NCI-H2107 (cell line): ENCODE results near the gene LRRC8C.
A peak's percentile ranks its signal among the peaks of the same experiment; 100 is the strongest.

Experiments used
- DNase-seq: peaks from one replicate; lab custom pipeline; 2025; lab: John Stamatoyannopoulos, UW

LRRC8C gene

DNA sequence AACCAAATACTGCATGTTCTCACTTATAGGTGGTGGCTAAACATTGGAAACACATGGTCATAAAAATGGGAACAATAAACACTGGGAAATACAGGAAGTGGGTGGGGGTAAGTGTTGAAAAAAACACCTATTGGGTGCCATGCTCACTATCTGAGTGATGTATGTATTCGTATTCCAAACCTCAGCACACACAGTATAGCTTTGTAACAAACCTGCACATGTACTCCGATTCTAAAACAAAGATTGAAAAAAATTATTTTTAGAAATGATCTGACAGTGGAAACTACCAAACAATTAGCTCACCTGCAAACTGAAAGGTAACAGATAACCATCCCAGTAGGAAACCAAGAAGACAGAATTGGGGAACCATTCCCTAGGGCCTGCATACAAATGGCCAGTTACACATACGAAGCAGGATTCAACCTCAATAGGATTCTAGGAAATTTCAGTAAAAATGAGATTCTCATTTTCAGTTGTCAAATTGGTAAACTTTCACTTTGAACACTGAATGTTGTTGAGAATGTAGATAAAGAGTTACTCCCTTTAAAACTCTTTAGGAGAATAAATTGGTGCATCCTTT, 99.8 kb downstream of the LRRC8C start:
- no peak for DNase-seq

- DNase-seq = no peak
Measured at GRCh38 chr1:89733748-89734147, 100.8 kb downstream of the LRRC8C start.

DNA sequence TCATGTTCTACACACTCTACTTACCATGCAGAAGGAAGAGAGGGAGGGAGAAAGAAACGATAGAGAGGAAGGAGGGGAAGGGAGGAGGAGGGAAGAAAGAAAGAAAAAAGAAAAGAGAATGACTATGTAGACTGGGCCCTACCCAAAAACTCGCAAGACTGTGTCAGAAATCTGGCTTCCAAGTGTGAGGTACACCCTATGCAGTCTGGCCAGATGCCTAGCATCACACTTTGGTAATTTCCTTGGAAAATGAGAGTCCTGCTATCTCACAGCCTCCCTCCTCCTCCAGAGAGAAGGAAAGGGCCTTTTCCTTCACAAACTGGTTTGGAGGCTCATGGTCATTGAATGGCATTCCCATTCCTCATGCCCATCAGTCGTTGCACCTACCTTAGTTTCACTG, 101.5 kb downstream of the LRRC8C start:
- no peak for DNase-seq

- DNase-seq = no peak
Measured at GRCh38 chr1:89735479-89735878, 102.6 kb downstream of the LRRC8C start.

DNA sequence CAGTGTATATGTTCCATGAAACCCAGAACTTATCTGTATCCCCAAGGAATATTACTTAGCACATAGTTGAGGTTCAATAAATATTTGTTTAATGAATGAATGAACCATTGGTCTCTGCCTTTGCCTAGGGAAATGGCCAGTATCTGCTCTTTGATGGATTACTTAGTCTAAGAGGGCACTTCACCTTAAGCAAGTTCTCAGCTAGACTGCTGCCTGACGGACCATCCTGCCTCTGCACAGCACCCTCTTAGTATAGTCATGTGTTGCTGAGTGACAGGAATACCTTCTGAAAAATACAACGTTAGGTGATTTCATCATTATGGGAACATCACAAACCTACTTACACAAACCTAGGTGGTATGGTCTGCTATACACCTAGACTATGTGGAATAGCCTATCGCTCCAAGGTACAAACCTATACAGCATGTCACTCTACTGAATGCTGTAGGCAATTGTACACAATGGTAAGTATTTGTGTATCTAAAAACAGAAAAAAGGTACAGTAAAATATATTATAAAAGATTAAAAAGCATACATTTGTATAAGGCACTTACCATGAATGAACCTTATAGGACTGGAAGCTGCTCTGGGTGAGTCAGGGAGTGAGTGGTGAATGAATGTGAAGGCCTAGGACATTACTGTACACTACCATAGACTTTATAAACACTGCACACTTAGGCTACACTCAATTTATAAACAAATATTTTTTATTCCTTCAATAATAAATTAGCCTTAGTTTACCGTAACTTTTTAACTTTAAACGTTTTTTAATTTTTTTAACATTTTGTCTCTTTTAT, 104.2 kb downstream of the LRRC8C start:
- DNase-seq = no peak

- no peak for DNase-seq
Measured at GRCh38 chr1:89737985-89738510, 105.1 kb downstream of the LRRC8C start.

GRCh38 chr1:89739013-89739843, 106.3 kb downstream of the LRRC8C start:
- DNase-seq = no peak

DNA sequence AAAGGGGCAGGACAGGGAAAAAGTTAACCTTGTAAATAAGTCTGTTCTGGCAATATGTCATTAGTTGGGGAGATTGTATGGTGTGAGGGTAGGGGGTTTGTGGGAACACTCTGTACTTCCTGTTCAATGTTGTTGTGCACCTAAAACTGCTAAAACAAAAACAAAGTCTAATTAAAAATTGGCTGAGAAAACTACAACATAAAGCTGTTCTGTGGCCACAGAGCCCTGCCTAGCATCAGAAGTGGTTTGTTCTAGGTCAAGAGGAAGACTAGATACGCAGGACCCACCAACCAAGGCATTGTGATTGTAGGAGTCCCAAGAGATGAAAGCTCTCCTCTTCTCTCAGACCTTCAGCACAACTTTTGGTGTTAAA, 106.9 kb downstream of the LRRC8C start:
- no peak for DNase-seq

- no peak for DNase-seq
Measured at GRCh38 chr1:89743788-89744187, 110.9 kb downstream of the LRRC8C start.

- DNase-seq = no peak
Measured at GRCh38 chr1:89746424-89747149, 113.7 kb downstream of the LRRC8C start.

GRCh38 chr1:89753761-89754160, 120.8 kb downstream of the LRRC8C start:
- DNase-seq = no peak

GRCh38 chr1:89754518-89754917, 121.6 kb downstream of the LRRC8C start:
- DNase-seq = no peak

GRCh38 chr1:89755591-89755990, 122.7 kb downstream of the LRRC8C start:
- no peak for DNase-seq

GRCh38 chr1:89757532-89757931, 124.6 kb downstream of the LRRC8C start:
- no peak for DNase-seq

- no peak for DNase-seq
Measured at GRCh38 chr1:89758156-89758555, 125.2 kb downstream of the LRRC8C start.

DNA sequence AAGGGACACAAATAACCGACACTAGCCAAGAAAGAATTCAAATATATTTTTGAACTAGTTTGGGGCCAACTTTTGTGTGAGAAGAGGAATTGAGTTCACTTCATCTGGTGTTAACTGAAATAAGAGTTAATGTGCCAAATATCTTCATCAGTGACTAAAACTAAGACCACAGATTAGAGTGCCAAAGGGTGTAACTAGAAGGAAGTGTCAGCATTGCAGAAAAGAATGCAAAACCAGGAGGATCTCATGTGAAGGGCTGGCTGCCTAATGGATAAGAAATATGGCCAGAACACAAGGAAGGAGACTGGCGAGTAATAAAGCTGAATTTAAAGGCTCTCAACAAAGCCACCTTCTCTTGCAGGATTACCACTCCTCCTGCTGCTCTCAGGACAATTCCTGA, 126.1 kb downstream of the LRRC8C start:
- no peak for DNase-seq

- no peak for DNase-seq
Measured at GRCh38 chr1:89760496-89760895, 127.6 kb downstream of the LRRC8C start.

- DNase-seq = no peak
Measured at GRCh38 chr1:89761338-89761737, 128.4 kb downstream of the LRRC8C start.

DNA sequence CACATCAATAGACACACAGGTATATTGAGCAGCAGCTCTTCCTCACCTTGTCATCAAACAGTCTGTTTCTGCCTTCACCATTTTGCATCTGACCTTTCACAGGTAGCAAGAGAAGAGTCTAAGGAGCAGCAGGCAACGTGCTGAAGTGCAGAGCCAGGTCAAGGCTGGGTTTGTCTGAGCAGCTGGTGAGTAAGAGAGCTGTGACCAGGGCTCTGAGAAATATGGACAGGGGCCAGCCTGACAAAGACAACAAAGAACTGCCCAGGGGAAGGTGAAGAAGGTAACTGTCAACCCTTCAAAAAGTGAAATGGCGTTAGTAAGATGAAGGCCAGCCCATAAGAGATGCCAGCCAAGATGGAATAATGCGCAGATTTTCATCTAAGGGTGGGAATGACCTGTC, 129.0 kb downstream of the LRRC8C start:
- no peak for DNase-seq

GRCh38 chr1:89762386-89762778, 129.5 kb downstream of the LRRC8C start:
- DNase-seq = no peak

- DNase-seq = peak; percentile 78
Measured at GRCh38 chr1:89762779-89763648, 130.1 kb downstream of the LRRC8C start.
